Left colon (tissue), 2 donors: ENCODE measurements around the gene IL12RB2. TPM values are rescaled to one million over a fixed set of nuclear protein-coding genes. Genes with fewer than 3 reads are reported as not detected.
A peak's percentile ranks its signal among the peaks of the same experiment; 100 is the strongest.
"Not testable (repeated sequence)": the region's sequence is repeated elsewhere in the genome, so short reads cannot be mapped to it uniquely, and the experiment has no call there.

Source experiments
- ATAC-seq: fragments of 200-7000 bp; cut with Tn5 transposase; one replicate; pipeline ENCODE4 v1.9.1; 2020; ENCODE audit warnings: mild to moderate bottlenecking, moderate library complexity
- DNase-seq, 2 donors: peaks; one replicate each; pipeline ENCODE4 v3.0.0-alpha.2; 2020
- intact Hi-C, 2 donors: fragments of 100-400 bp; cut with DNase I in 1 of 2; cut with micrococcal nuclease in 1 of 2; formaldehyde crosslinking; loops; one replicate each; pipeline versions ENCODE4 v1.11.2 to v1.14.0; 2022; cut with DNase I, micrococcal nuclease
- total RNA-seq, 2 donors: library from RNA; stranded (reverse); fragmentation: NEBNext Ultra II Directional; extraction: Animal tissue kit (Norgen Biotek cat#: 25700); gene quantifications; one replicate each; pipeline ENCODE4 v1.2.1, GENCODE V29; 2021
- donor health status: DM: no; HTN: no; CAD: no.
- donor health status: DM: yes; HTN: yes; CAD: no.

IL12RB2 gene
- total RNA-seq, 2 donors from 2014 or later: 0.82 to 0.95 TPM

GRCh38 chr1:67381154-67381553, 73.5 kb downstream of the IL12RB2 start:
- DNase-seq (no peak), ATAC-seq (no peak)
- intact Hi-C loops: no loop called here

- DNase-seq: no peak
- ATAC-seq: no peak
- intact Hi-C loops: no loop called here
These were observed 74.6 kb downstream of the IL12RB2 start for GRCh38 chr1:67382292-67382691.

- DNase-seq: no peak
- intact Hi-C loops: no loop called here
- ATAC-seq: no peak
These were observed 76.4 kb downstream of the IL12RB2 start for GRCh38 chr1:67383999-67384638.

- DNase-seq (no peak), ATAC-seq (no peak)
- intact Hi-C loops: no loop called here
These were observed 82.6 kb downstream of the IL12RB2 start for GRCh38 chr1:67390041-67390887.

GRCh38 chr1:67393240-67393639, 85.6 kb downstream of the IL12RB2 start:
- peak; percentile 28 to 33 for DNase-seq
- intact Hi-C loops: no loop called here
- ATAC-seq: peak; percentile 92

- no peak for ATAC-seq
- DNase-seq: no peak
- intact Hi-C loops: no loop called here
These were observed 86.1 kb downstream of the IL12RB2 start for GRCh38 chr1:67393737-67394136.

- ATAC-seq (no peak), DNase-seq (no peak)
- intact Hi-C loops: no loop called here
These were observed 86.9 kb downstream of the IL12RB2 start for GRCh38 chr1:67394548-67394947.

GRCh38 chr1:67399199-67399993, 91.7 kb downstream of the IL12RB2 start:
- intact Hi-C loops: no loop called here
- ATAC-seq (no peak), DNase-seq (no peak)

- ATAC-seq, intact Hi-C loops, DNase-seq: not testable (repeated sequence)
These were observed 92.5 kb downstream of the IL12RB2 start for GRCh38 chr1:67400029-67400786.

- ATAC-seq (no peak), DNase-seq (no peak)
- intact Hi-C loops: no loop called here
These were observed 93.8 kb downstream of the IL12RB2 start for GRCh38 chr1:67401443-67401842.

- DNase-seq (no peak), ATAC-seq (peak; percentile 30)
- intact Hi-C loops: no loop called here
These were observed 96.5 kb downstream of the IL12RB2 start for GRCh38 chr1:67404212-67404620.

GRCh38 chr1:67405473-67406245, 98.0 kb downstream of the IL12RB2 start:
- intact Hi-C loops: no loop called here
- no peak for ATAC-seq

GRCh38 chr1:67407498-67407897, 99.8 kb downstream of the IL12RB2 start:
- intact Hi-C loops: no loop called here
- ATAC-seq (no peak), DNase-seq (no peak)

More at GRCh38 chr1:67405473-67406245, 98.0 kb downstream of the IL12RB2 start:
- DNase-seq: no peak

- intact Hi-C loops: no loop called here
- ATAC-seq: no peak
- DNase-seq: no peak
These were observed 100.5 kb downstream of the IL12RB2 start for GRCh38 chr1:67408148-67408547.

- DNase-seq, intact Hi-C loops, ATAC-seq: not testable (repeated sequence)
These were observed 105.4 kb downstream of the IL12RB2 start for GRCh38 chr1:67413101-67413500.

GRCh38 chr1:67414574-67414973, 106.9 kb downstream of the IL12RB2 start:
- intact Hi-C loops: no loop called here
- ATAC-seq (no peak), DNase-seq (no peak)

- intact Hi-C loops: no loop called here
- no peak for DNase-seq
These were observed 107.4 kb downstream of the IL12RB2 start for GRCh38 chr1:67415041-67415440.

GRCh38 chr1:67417733-67418132, 110.1 kb downstream of the IL12RB2 start:
- DNase-seq, intact Hi-C loops, ATAC-seq: not testable (repeated sequence)

More at GRCh38 chr1:67415041-67415440, 107.4 kb downstream of the IL12RB2 start:
- no peak for ATAC-seq
